GM18505 (cell line): ENCODE results near the gene PHF5A.

Experiments
- ATAC-seq: cut with Tn5 transposase; IDR thresholded peaks from one replicate; pipeline ENCODE4 v1.9.1; 2021; ENCODE audit not compliant: unreplicated experiment
- POLR2A ChIP-seq: IDR thresholded peaks from 4 replicates; pipeline ENCODE4 v1.6.1; 2011; ENCODE audit warnings: borderline replicate concordance; ENCODE audit not compliant: insufficient read depth, insufficient read length; ENCODE audit errors: extremely low read depth

Gene PHF5A

DNA sequence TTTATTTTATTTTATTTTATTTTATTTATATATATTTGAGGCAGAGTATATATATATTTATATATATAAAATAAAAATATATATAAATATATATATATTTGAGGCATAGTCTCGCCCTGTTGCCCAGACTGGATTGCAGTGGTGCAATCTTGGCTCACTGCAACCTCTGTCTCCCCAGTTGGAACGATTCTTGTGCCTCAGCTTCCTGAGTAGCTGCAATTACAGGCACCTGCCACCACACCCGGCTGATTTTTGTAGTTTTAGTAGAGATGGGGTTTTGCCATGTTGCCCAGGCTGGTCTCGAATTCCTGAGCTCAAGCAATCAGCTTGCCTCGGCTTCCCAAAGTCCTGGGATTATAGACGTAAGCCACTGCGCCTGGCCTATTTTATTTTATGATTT, 31.8 kb upstream of the PHF5A start:
- TF ChIP-seq POLR2A = no peak
- ATAC-seq = no peak

DNA sequence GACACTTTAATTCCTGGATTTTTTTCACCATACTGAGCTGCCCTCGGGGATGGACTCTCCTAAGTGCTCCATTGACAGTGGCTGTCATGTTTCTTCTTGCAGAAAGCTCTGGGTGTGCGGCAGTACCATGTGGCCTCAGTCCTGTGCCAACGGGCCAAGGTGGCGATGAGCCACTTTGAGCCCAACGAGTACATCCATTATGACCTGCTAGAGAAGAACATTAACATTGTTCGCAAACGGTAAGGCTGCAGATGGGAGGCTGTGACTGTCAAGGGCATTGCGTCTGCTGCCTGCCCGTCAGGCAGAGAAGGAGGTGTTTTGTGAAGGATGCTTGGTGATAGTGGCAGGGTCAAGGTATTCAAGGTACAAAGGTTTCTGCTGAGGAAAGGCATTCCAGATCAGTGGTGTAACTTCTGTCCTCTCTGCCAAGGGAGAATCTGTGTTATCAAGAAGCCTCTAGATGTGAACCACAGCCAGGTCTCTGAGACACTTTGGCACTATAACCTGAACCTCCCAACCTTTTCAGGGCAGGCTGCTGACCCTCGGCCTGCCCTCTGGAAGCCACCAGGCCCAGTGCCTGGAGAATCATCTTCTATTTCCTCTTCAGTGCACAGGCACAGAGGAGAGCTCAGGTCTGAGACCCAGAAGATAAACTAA, 31.3 kb upstream of the PHF5A start:
- no peak for ATAC-seq
- TF ChIP-seq POLR2A = no peak

DNA sequence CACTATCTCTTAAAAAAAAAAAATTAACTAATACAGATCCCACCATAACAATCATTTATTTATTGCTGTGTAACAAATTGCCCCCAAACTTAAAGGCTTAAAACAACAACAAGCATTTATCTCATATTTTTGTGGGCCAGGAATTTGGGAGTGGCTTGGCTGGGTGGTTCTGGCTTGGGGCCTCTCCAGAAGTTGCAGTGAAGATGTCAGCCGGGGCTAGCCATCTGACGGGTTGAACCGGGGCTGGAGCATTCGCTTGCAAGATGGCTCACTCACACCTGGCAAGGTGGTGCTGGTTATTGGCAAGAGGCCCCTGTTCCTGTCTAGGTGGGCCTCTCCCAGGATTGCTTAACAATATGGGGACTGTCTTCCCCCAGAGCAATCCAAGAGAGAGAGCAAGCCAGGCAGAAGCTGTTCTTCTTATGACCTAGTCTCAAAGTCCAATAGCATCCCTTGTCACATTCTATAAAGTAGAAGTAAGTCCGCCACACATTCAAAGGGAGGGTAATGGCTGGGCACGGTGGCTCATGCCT, 29.9 kb upstream of the PHF5A start:
- ATAC-seq = no peak
- TF ChIP-seq POLR2A = no peak

DNA sequence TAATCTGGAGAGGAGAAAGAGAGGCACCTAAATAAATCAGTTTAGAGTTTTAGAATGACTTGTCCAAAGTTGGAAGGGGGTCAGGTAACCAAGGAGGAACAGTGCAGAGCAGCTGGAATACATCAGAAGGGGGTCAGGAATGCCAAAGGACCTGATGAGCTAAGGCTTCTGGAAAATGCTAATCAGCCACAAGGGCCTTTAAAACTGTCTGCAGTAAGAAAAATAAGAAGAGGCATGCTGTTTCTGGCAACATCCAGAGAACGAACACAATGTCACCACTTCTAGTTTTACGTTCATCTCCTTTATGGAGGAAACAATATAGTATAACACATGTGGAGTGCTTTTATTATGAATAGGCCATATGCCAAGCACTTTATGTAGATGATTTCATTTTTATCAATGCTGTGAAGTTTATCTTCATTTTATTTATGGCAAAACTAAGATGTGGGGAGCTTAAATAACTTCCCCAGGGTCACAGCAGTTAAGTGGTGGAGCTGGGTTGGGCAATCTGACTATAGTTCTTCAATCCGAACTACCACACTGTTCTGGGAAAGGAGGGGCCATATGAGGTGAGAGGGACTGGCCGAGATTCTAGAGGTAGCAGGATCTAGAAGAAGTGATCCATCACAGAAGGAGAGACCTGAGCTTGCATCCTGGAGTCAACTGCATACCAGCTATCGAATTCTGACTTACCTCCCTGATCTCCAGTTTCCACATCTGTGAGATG, 23.0 kb upstream of the PHF5A start:
- no peak for TF ChIP-seq POLR2A
- ATAC-seq = no peak

DNA sequence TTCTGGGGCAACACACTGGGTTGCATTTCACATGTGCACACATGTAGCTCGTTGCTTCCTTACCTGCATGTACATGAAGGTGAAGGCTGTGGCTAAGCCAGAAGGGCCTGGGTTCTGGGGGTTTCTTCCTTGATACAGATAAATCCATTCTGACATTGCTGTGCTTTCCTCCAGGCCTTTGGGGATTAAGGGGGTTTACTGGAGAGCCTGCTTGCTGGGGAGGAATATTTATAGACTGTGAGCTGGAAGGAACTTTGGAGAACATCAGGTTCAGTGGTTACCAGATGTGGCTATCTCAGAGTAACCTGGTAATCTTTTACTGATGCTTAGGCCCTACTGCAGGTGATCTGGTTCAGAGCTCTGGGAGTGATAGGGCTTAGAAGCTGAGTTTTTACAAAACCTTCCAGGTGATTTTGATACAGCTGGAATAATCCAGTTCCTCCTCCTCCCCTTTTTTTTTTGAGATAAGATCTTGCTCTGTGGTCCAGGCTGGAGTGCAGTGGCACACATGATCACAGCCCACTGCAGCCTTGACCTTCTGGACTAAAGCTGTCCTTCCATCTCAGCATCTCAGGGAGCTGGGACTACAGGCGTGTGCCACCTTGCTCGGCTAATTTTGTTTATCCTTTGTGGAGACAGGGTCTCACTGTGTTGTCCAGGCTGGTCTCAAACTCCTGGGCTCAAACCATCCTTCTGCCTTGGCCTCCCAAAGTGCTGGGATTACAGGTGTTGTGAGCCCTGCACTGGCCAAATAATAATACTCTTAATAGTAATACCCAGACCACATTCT, 20.3 kb upstream of the PHF5A start:
- ATAC-seq = no peak

DNA sequence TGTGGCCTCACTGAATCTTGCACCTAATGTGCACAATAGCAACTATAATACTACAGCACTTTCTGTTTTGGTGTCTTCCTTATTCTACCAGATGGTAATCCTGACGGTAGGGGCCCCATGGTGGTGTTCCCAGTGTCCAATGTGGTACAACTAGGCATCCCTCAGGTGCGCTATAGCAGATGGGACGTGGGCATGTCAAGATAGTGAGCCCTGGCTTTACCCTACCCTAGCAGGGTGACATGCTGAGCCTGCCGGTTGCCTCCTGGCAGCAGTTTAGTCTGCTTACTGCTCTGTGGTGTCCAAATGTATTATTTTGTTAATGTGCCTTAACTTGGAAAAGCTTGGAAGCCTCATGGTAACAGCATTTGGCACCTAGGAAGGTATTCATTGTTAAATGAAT, 19.6 kb upstream of the PHF5A start:
- TF ChIP-seq POLR2A = no peak
- ATAC-seq = no peak

More for the DNA sequence above, 20.3 kb upstream of the PHF5A start:
- TF ChIP-seq POLR2A = no peak

DNA sequence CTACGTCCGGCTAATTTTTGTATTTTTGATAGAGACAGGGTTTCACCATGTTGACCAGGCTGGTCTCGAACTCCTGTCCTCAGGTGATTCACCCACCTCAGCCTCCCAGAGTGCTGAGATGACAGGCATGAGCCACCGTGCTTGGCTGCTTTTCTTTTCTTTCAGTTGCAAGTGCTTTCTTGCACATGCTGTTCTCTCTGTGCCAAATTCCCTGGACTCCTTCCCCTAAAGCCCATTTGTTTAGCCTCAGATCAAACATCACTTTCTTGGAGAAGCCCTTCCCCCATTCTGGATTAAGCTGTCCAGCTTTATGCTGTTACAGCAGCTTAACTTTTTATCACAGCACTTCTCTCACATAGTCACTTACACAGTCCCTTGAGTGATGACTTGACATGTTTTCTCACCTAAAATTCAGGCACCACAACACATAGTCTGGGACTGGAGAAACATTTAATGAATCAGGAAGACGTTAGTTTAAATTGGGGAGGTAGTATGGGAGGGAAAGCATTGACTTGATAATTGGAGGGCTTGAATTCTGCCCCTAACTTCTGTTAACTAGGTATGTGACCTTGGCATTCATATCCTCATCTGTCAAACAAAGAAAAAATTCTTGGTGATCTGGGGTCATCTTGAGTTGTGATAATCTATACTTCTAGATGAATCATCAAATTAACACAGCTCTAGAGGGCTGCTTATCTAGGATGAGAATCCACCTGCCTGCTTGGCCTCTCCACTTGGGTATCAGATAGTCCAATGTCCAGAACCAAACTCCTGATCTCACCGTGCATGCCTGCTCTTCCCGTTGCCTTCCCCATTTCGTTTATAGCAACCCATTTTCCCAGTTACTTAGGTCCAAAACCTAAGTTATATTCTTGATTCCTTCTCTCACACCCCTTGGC, 18.8 kb upstream of the PHF5A start:
- ATAC-seq = no peak
- TF ChIP-seq POLR2A = no peak

DNA sequence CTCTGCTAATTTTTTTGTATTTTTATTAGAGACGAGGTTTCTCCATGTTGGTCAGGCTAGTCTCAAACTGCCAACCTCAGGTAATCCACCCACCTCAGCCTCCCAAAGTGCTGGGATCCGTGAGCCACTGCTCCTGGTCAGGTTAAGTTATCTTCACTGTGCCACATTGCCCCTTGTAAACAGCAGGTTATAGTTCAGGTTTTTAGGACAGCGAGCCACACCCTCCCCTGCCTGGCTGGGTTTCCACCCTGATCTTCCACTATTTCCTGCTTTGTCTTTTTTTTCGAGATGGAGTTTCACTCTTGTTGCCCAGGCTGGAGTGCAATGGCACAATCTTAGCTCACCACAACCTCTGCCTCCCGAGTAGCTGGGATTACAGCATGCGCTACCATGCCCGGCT, 16.5 kb upstream of the PHF5A start:
- no peak for ATAC-seq

DNA sequence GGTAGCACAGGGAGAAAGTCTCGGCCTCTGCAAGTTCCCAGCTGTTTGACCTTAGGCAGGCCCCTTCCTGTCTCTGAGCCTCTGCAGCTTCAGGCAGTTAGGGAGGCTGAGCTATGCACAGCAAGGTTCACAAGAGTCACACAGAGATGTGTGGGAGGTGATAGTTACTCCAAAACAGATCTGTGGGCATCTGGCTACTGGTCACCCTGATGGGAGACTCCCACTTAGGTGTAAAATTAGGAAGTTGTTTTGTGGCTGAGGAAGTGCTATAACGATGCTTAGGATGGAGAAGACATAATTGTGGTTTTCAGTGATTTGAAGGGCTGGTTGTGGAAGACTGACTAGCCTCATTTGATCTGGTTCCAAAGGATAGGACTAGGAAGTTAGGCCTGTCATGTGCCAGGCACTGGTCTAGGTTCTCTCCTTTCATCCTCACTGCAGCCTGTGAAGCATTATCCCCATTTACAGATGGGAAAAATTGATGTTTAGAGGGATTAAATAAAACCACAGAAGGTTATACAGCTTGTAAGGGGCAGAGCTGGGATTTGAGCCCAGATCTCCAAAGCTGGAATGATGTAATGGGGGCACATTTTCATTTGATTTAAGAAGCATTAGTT, 13.9 kb upstream of the PHF5A start:
- no peak for TF ChIP-seq POLR2A
- ATAC-seq = no peak

More for the DNA sequence above, 16.5 kb upstream of the PHF5A start:
- no peak for TF ChIP-seq POLR2A

DNA sequence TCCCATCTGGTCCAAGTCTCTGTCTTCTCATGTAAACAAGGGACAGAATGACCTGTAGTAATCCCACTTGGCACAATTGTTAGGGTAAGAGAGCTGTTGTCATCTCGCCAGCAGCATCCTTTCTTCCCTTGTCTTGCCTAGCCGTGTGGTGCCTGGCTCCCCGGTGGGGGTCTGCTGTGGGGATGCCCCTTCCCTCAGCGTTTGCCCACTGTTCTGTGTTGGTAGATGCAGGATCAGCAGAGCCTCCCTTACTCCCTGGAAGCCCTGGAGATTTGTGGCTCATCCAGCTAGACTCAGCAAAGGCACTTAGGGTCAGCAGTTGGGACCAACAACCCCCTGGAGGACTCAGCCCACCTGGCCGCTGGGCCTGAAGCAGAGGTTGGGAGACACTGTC, 13.4 kb upstream of the PHF5A start:
- no peak for ATAC-seq
- no peak for TF ChIP-seq POLR2A

DNA sequence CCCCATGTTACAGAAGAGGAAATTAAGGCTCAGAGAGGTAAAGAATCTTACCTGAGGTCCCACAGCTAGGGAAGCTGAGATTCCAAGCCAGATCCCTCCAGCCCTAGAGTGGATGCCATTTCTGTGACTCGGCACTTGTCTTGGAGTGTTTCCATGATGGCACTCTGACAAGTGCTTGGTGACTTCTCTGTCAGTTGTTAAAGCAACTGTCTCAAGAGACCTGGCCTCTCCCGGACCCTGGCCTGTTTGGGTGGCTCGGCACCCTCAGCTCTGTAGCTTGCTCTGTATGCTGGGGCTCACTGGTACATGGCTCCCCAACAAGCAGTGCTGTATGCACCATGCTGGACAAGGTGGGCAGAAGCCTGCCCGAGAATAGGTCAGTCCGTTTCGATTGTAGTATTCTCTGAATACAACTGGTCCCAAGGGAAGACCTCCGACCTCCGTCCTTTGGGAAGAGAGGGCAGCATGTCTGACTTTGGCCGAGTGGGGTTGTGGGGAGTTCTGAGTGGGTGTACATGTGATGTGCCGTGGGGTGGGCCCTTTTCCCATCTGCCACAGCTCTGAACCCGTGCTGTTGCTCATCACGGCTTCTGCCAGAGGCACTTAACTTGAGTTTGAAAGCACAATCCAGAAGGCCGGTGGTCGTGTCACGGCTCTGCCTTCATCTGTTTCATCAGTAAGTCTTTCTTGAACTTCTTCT, 12.8 kb upstream of the PHF5A start:
- no peak for ATAC-seq

DNA sequence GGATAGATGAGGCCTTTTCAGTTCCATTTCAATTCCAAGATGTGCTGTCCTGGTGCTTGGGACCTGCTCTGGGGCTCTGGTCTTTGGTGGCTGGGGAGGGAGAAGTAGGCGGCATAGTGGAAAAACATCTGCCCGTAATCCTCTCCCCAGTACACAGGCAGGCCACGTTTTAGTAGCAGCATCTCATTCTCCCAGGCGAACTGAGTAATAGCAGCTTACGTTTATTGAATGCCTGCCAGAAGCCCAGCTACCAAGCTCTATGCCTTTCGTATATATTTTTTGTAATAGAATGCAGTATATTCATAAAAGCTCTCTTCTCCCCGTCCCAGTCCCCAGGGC, 11.9 kb upstream of the PHF5A start:
- no peak for TF ChIP-seq POLR2A
- ATAC-seq = no peak

More for the DNA sequence above, 12.8 kb upstream of the PHF5A start:
- no peak for TF ChIP-seq POLR2A
